ENCODE results near the gene USP40. TPM values are rescaled to one million over a fixed set of nuclear protein-coding genes. Genes with fewer than 3 reads are reported as not detected.
A peak's percentile ranks its signal among the peaks of the same experiment; 100 is the strongest.

The USP40 gene
- total RNA-seq, 4 donors from 2014 or later, result 41.7 to 68.0 (median 54.2) TPM

DNA sequence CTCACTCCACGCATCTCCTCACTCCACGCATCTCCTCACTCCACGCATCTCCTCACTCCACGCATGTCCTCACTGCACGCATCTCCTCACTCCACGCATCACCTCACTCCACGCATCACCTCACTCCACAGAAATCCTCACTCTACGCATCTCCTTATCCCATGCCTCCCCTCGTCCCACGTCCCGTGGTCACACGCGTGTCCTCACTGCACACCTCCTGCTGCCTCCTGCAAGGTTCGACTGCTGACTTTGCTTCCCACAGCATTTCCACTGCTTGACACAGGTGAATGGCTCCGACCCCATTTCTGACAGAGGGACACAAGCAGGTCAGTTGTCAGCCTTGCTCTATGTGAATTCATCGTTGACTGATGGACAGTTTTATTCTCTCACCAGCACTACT, 103.0 kb downstream of the USP40 start:
- Histone ChIP-seq H3K36me3 (peaks cover 0 to 99% (median 10%) of the 10 kb centered on the region in 3 donors), H3K27me3 (no peaks in the 10 kb centered on the region), H3K4me1 (no peaks in the 10 kb centered on the region), H3K9me3 (no peaks in the 10 kb centered on the region), H3K4me3 (no peak overlapping the region), H3K27ac (no peak overlapping the region)
- 89 to 92% methylated on average over 16 of the region's 16 CpGs for WGBS, 2 donors
- no peak for TF ChIP-seq EP300 (IDR thresholded peaks at IDR 0.05)
- no peak for TF ChIP-seq CTCF (IDR thresholded peaks at IDR 0.05)
- no peak for TF ChIP-seq POLR2A (IDR thresholded peaks at IDR 0.05)
- DNase-seq (ENCODE audit: low spot score in 2 of 2), result peak in 1 of 2 donors; percentile 4

GRCh38 chr2:233462826-233463470, 103.6 kb downstream of the USP40 start:
- no peaks in the 10 kb centered on the region for H3K27me3 ChIP-seq
- H3K4me1 ChIP-seq, result no peaks in the 10 kb centered on the region
- TF ChIP-seq POLR2A (IDR thresholded peaks at IDR 0.05), result no peak
- no peak for TF ChIP-seq EP300 (IDR thresholded peaks at IDR 0.05)
- no peak for TF ChIP-seq CTCF (IDR thresholded peaks at IDR 0.05)
- no peak for DNase-seq (ENCODE audit: low spot score in 2 of 2)
- H3K36me3 ChIP-seq, result peaks cover 4 to 99% (median 10%) of the 10 kb centered on the region in 3 donors
- H3K4me3 ChIP-seq, result no peak overlapping the region
- 93 to 98% methylated on average over 13 to 21 of the region's 21 CpGs for WGBS, 2 donors
- H3K9me3 ChIP-seq, result no peaks in the 10 kb centered on the region
- no peak overlapping the region for H3K27ac ChIP-seq

- WGBS, 2 donors, result 91% methylated on average over 23 to 25 of the region's 25 CpGs
- Histone ChIP-seq H3K9me3 (no peaks in the 10 kb centered on the region), H3K4me1 (no peaks in the 10 kb centered on the region), H3K27me3 (no peaks in the 10 kb centered on the region), H3K4me3 (no peak overlapping the region), H3K36me3 (peaks cover 4 to 99% (median 10%) of the 10 kb centered on the region in 3 donors), H3K27ac (no peak overlapping the region)
- TF ChIP-seq EP300 (IDR thresholded peaks at IDR 0.05), result no peak
- TF ChIP-seq POLR2A (IDR thresholded peaks at IDR 0.05), result no peak
- TF ChIP-seq CTCF (IDR thresholded peaks at IDR 0.05), result no peak
- no peak for DNase-seq (ENCODE audit: low spot score in 2 of 2)
Measured at GRCh38 chr2:233462202-233462785, 104.3 kb downstream of the USP40 start.

- Histone ChIP-seq H3K36me3 (peaks cover 4 to 99% (median 15%) of the 10 kb centered on the region in 3 donors), H3K27me3 (no peaks in the 10 kb centered on the region), H3K4me1 (no peaks in the 10 kb centered on the region), H3K27ac (no peak overlapping the region), H3K4me3 (no peak overlapping the region), H3K9me3 (no peaks in the 10 kb centered on the region)
- DNase-seq (ENCODE audit: low spot score in 2 of 2), result no peak
- WGBS, 2 donors, result 85 to 99% methylated on average over 6 to 8 of the region's 8 CpGs
- TF ChIP-seq EP300 (IDR thresholded peaks at IDR 0.05) (no peak), POLR2A (IDR thresholded peaks at IDR 0.05) (no peak), CTCF (IDR thresholded peaks at IDR 0.05) (no peak)
Measured at GRCh38 chr2:233461481-233461891, 105.1 kb downstream of the USP40 start.

- Histone ChIP-seq H3K4me3 (no peak overlapping the region), H3K27ac (no peak overlapping the region), H3K4me1 (no peaks in the 10 kb centered on the region), H3K9me3 (no peaks in the 10 kb centered on the region), H3K27me3 (no peaks in the 10 kb centered on the region), H3K36me3 (peaks cover 4 to 97% (median 19%) of the 10 kb centered on the region in 3 donors)
- WGBS, 2 donors, result 75 to 82% methylated on average over 32 of the region's 32 CpGs
- TF ChIP-seq POLR2A (IDR thresholded peaks at IDR 0.05) (no peak), EP300 (IDR thresholded peaks at IDR 0.05) (no peak), CTCF (IDR thresholded peaks at IDR 0.05) (no peak)
- no peak for DNase-seq (ENCODE audit: low spot score in 2 of 2)
Measured at GRCh38 chr2:233460726-233461441, 105.7 kb downstream of the USP40 start.
